DOHH2 (cell line): ENCODE measurements around the gene SLC8A1.

Experiments
- CTCF ChIP-seq: fragments of 200-600 bp; sonication (generic); IDR thresholded peaks from one replicate; pipeline ENCODE4 v1.5.1; 2014; ENCODE audit warnings: antibody characterized with exemption, mild to moderate bottlenecking, low read depth, low read length; ENCODE audit not compliant: poor library complexity, severe bottlenecking
- EZH2phosphoT487 ChIP-seq: fragments of 200-600 bp; sonication (generic); IDR thresholded peaks from 2 replicates; pipeline ENCODE4 v1.6.1; 2017; ENCODE audit warnings: borderline replicate concordance, mild to moderate bottlenecking, antibody characterized with exemption, low read length, moderate library complexity, mixed read lengths

DNA sequence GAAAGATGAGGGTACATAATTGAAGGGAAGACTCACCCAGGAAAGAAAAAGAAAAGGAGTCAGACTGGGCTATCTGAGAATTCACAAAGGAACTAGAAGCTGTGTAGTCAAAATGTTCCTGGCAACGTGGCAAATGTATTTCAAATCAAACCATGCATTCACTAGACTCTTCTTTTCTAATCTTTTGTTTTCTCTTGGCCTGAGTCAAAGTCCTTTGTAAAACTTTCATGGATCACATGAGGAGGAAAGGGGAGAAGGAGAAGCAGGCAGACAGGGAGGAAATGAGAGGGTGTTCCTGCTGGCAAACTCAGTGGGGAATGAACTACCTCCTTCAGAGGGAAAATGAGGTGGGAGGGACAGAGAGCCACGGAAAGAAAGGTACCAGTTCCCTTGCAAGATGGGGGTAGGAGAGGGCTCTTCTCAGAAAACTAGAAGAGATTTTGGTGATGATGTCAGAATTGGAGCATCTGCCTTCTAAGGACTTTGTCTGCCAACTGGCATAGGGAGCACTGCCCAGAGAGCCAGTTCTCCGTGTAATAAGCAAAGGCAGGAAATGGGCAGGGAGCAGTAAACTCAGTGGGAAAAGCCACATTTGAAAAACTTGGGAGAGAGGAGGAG, 51.4 kb downstream of the SLC8A1 start:
- TF ChIP-seq CTCF: no peak
- TF ChIP-seq EZH2phosphoT487: no peak
